HG03575 (cell line): ENCODE results near the gene SEC14L6.

Experiments
- ATAC-seq: cut with Tn5 transposase; IDR thresholded peaks from one replicate; pipeline ENCODE4 v1.9.1; 2021; ENCODE audit not compliant: unreplicated experiment, insufficient number of reproducible peaks, low FRiP score; ENCODE audit errors: extremely low read depth

SEC14L6 gene

GRCh38 chr22:30507670-30508069, 38.9 kb downstream of the SEC14L6 start:
- no peak for ATAC-seq

- no peak for ATAC-seq
Measured at GRCh38 chr22:30506507-30506968, 40.0 kb downstream of the SEC14L6 start.

- no peak for ATAC-seq
Measured at GRCh38 chr22:30503551-30503950, 43.0 kb downstream of the SEC14L6 start.

DNA sequence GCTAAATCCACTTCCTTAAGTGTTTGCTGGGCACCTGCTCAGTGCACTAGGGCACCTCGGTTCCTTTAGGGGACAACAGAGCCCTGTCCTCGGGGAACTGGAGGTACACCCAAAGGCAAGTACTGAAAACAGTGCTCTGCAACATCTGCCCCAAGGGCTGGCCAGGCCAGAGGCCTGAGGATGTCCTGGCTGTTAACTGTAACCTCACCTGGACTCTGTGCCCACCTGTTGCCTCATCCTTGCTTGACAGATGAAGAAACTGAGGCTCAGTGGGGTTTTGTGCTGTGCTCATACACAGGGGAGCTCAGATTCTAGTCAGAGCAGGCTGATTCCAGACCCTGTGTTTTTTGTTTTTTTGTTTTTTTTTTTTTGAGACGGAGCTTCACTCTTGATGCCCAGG, 43.6 kb downstream of the SEC14L6 start:
- no peak for ATAC-seq

GRCh38 chr22:30502153-30502552, 44.4 kb downstream of the SEC14L6 start:
- ATAC-seq = no peak

GRCh38 chr22:30500628-30501027, 45.9 kb downstream of the SEC14L6 start:
- no peak for ATAC-seq

DNA sequence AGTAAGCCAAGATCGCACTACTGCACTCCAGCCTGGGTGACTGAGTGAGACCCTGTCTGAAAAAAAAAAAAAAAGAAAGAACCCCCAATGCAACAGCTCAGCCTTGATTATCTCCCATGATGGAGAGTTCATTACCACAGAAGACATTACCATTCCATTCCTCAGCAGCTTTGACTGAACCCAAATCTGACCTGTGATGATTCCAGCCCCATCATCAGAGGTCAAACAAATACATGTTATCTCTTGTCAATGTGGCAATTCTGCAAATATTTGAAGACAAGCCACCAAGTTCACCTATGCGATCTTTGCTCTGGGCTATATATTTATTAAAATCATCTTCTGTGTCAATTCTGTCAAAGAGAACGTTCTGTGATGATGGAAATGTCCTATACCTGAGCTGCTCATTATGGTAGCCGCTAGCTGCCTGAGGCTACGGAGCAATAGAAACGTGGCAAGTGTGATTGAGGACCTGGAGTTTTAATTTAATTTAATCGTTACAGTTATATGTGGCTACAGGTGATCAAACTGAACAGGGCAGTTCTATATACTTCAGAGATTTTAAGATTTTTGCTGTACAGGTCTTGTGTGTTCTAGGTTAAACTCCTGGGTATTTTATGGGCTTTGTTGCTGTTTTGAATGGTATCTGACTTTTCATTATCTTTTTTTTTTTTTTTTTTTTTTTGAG, 48.9 kb downstream of the SEC14L6 start:
- no peak for ATAC-seq

GRCh38 chr22:30495041-30495784, 51.3 kb downstream of the SEC14L6 start:
- no peak for ATAC-seq

DNA sequence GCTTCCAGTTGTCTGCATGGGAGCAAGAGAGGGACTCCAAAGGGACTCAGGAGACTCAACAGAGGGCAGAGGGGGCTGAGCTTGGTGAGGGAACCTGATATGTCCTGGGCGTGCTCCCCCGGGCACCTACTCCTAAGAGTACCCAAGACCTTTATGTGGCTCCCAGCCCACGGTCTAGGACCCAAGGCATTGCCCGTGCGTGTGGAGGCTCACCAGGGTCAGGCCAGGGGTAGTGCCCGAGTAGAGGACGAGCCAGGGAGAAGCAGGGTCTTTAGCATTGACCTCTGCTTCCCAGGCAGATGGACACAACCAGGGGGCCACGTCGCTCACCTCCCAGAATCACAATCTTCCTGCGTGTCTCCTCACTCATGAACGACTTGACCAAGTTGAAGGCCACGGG, 54.4 kb downstream of the SEC14L6 start:
- ATAC-seq = no peak

GRCh38 chr22:30491381-30491780, 55.2 kb downstream of the SEC14L6 start:
- no peak for ATAC-seq

DNA sequence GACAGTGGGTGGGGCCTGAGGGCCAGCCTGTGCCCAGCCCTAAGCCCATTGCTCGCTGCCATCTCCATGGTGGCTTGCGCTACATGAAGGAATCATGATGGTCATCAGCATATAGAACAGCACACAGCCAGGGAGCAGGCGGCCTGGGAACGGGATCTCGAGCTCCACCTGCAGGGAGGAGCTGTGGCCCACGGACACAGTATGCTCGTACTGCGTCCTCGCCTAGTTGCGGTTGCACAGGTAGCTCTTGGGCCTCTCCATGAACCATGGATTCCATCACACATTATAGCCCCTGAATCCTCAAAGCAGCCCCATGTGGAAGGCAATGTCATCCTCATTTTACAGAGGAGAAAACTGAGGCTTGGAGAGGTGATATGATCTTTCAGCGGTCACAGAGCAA, 56.1 kb downstream of the SEC14L6 start:
- ATAC-seq = no peak

DNA sequence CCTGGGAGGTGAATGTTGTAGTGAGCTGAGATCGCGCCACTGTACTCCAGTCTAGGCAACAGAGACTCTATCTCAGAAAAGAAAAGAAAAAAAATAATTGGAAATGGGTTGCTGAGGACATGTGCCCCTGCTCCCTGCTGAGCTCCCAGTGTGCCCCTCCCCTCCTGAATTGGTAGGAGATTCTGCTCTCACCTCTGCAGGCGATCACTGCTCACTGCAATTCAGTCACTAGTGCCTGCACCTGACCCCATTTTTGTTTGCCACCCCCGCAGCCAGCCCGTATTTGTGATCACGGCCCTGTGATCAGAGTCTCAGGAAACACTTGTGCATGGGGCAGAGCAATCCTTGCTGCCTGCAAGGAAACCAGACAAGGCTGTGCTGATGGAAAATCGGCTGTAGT, 58.4 kb downstream of the SEC14L6 start:
- no peak for ATAC-seq

DNA sequence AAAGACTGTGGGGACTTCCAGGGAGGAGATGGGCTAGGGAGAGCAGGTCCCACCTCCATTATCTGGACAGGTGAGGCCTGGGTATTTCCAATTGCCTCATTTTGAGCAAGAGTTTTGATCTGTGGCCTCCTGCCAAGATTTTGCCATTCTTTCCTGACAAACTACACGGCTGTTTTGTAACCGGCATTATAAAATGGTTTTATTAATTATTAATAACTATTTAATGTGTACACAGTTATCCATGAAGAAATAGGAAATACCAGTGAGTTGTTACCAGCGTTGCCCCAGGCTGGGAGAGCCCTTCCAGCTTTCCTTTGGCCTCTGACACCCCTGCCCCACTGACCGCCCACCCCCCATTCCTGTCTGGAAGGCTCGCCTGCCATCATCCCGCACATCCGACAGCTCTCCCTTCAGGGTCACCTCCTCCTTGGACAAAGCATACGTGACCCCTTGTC, 59.9 kb downstream of the SEC14L6 start:
- ATAC-seq = no peak

DNA sequence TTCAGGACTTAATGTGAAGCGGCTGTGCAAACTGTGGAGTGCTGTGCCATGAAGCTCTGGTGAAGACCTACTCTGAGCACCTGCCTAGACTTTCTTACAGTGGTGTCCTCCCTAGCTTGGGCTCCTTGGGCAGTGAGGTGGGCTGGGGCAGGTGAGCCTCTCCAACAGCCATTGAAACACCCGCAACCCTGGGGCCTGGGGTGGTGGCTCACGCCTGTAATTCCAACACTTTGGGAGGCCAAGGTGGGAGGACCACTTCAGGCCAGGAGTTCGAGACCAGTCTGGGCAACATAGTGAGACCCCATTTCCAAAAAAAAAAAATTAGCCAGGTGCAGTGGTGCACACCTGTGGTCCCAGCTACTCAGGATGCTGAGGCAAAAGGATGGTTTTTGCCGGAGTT, 60.4 kb downstream of the SEC14L6 start:
- no peak for ATAC-seq

- no peak for ATAC-seq
Measured at GRCh38 chr22:30485362-30485988, 61.1 kb downstream of the SEC14L6 start.

DNA sequence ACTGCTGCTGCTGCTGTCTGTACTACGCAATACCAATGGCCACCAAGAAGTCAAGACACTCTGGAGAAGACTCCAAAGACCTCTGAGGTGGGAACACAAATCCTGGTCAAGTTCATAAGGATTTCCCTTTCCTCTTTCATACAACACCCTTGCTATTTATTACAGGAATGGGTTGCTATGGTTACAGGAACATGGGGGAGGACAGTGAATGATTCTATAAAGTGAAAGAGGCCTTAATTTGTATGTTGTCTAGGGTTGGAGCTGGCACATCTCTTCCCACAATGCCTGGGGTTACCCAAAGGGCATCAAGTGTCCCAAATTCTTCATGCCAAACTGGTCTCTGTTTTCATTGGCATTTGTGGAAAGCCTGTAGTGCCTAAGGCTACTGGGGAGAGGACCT, 63.4 kb downstream of the SEC14L6 start:
- no peak for ATAC-seq

DNA sequence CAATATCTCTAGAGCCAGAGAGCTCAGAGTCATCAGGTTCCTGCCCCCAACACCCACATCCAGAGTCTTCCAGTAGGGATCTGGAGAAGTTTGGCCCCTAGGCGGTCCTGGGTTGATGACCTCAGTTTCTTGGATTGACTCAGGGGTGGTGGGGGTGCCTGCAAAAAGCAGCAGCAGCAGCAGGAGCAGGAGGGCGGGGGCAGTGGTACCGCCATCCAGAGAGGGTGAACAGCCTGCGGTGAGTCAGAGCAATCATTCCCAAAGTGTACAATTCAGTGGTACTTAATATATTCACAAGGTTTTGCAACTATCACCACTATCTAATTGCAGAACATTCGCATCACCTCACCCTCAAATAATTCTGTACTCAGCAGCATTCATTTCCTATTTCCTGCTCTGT, 64.8 kb downstream of the SEC14L6 start:
- no peak for ATAC-seq

GRCh38 chr22:30479981-30480380, 66.6 kb downstream of the SEC14L6 start:
- no peak for ATAC-seq

DNA sequence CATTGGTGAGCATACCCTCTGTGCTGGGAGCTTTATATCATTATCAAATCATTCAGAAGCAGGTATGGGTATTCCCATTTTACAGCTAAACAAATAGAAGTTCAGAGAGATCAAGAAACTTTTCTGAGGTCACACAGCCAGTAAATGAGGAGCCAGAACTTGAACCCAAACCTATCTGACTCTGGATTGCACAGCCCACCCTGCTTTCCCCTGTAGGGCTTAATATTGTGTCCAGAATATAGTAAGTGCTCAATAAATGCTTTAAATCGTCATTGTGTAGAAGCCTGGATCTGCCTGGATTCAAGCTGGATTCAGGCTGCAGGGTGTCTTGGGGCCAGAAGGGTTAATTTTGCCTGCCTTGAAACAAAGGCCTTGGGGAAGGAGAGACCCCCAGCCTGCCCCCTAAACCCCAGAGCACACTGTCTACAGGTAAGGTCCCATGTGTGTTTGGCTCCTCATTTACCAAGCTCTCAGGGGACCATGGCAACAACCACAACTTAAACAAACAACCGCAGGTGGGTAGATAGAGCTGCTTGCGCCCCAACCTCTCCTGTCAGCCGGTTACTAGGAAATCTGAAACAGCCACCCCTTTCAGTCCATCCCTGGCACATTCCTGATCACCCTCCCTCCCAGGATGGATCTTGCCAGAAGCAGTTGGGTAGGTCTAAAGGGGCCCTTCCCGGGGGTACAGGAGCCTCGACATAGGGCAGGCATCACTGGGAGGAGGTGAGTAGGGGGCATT, 71.7 kb downstream of the SEC14L6 start:
- ATAC-seq = no peak
